OCI-LY1 (cell line): Measurements from ENCODE around the gene MARCHF11.

Experiments used
- H2AFZ ChIP-seq: fragments of 200-600 bp; sonication (generic), shearing (Covaris generic); 2 replicates; pipeline ENCODE4 v1.6.0; 2014; ENCODE audit warnings: antibody characterized with exemption, mild to moderate bottlenecking, low read length
- H3F3A ChIP-seq: fragments of 200-600 bp; sonication (generic), shearing (Covaris generic); 2 replicates; pipeline ENCODE4 v1.6.0; 2014; ENCODE audit warnings: mild to moderate bottlenecking, antibody characterized with exemption, low read length, moderate library complexity; ENCODE audit not compliant: insufficient read depth
- H3K27ac ChIP-seq: fragments of 200-600 bp; sonication (generic); 2 replicates; pipeline ENCODE4 v1.5.1; 2014; ENCODE audit warnings: low read length, mixed run types, mild to moderate bottlenecking, low read depth; ENCODE audit not compliant: poor library complexity, severe bottlenecking
- H3K27me3 ChIP-seq: fragments of 200-600 bp; sonication (generic); 2 replicates; pipeline ENCODE4 v1.6.0; 2014; ENCODE audit warnings: antibody characterized with exemption, mild to moderate bottlenecking, low read length, moderate library complexity; ENCODE audit not compliant: insufficient read depth
- H3K36me3 ChIP-seq: fragments of 200-600 bp; sonication (generic); 2 replicates; pipeline ENCODE4 v1.6.1; 2014; ENCODE audit warnings: mild to moderate bottlenecking, antibody characterized with exemption, low read length, moderate library complexity, mixed read lengths; ENCODE audit not compliant: insufficient read depth
- H3K4me1 ChIP-seq: fragments of 200-600 bp; sonication (generic); 2 replicates; pipeline ENCODE4 v1.5.1; 2014; ENCODE audit warnings: mild to moderate bottlenecking, low read length, moderate library complexity; ENCODE audit not compliant: insufficient read depth, severe bottlenecking
- H3K4me2 ChIP-seq: fragments of 200-600 bp; sonication (generic), shearing (Covaris generic); 2 replicates; pipeline ENCODE4 v1.6.1; 2014; ENCODE audit warnings: low read length
- H3K4me3 ChIP-seq: fragments of 200-600 bp; sonication (generic); 2 replicates; pipeline ENCODE4 v1.5.1; 2014; ENCODE audit warnings: low read length, low read depth, mild to moderate bottlenecking, mixed read lengths; ENCODE audit not compliant: poor library complexity, severe bottlenecking
- H3K79me2 ChIP-seq: fragments of 200-600 bp; shearing (Covaris generic); 2 replicates; pipeline ENCODE4 v1.6.1; 2016; ENCODE audit warnings: mixed run types, low read length, mixed read lengths; ENCODE audit not compliant: insufficient read depth
- H3K9ac ChIP-seq: fragments of 200-600 bp; sonication (generic), shearing (Covaris generic); 2 replicates; pipeline ENCODE4 v1.6.1; 2014; ENCODE audit warnings: mild to moderate bottlenecking, low read length, mixed read lengths
- H3K9me2 ChIP-seq: fragments of 200-600 bp; sonication (generic), shearing (Covaris generic); 2 replicates; pipeline ENCODE4 v1.6.1; 2014; ENCODE audit warnings: low read depth, mild to moderate bottlenecking, low read length, mixed read lengths
- H3K9me3 ChIP-seq: fragments of 200-600 bp; shearing (Covaris generic); 2 replicates; pipeline ENCODE4 v1.6.1; 2014; ENCODE audit warnings: low read length, mixed read lengths
- H4K20me1 ChIP-seq: fragments of 200-600 bp; sonication (generic), shearing (Covaris generic); 2 replicates; pipeline ENCODE4 v1.6.0; 2016; ENCODE audit warnings: mild to moderate bottlenecking, low read length; ENCODE audit not compliant: insufficient read depth
- CTCF ChIP-seq: fragments of 200-600 bp; sonication (generic), shearing (Covaris generic); IDR thresholded peaks from 2 replicates; pipeline ENCODE4 v1.5.1; 2017; ENCODE audit warnings: mild to moderate bottlenecking, antibody characterized with exemption, low read length, moderate library complexity, mixed read lengths
- EZH2 ChIP-seq: fragments of 200-600 bp; sonication (generic), shearing (Covaris generic); IDR thresholded peaks from 2 replicates; pipeline ENCODE4 v1.8.0; 2017; ENCODE audit warnings: borderline replicate concordance, mixed run types, mild to moderate bottlenecking, antibody characterized with exemption, low read length, moderate library complexity, mixed read lengths

The MARCHF11 gene

DNA sequence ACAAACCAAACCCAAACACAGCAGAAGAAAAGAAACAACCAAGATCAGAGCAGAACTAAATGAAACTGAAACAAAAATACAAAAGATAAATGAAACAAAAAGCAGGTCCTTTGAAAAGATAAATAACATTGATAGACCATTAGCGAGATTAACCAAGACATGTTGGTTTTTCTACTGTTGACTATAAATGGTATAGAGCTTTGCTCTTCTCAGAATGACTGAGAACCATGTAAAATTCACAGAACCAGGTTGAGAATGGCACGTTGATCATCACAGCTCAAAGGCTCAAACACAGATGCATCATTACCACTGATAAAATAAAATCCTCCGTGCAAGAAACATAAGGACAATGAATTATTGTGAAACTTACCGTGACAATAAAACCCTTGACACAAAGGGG, 105.2 kb downstream of the MARCHF11 start:
- Histone ChIP-seq H3K36me3 (no peaks in the 10 kb centered on the region), H3F3A (no peaks in the 10 kb centered on the region), H3K4me1 (no peaks in the 10 kb centered on the region), H3K9me3 (no peaks in the 10 kb centered on the region), H3K79me2 (no peaks in the 10 kb centered on the region), H3K9ac (no peak overlapping the region), H4K20me1 (no peaks in the 10 kb centered on the region), H3K4me3 (no peak overlapping the region), H3K4me2 (no peak overlapping the region), H2AFZ (no peak overlapping the region), H3K27ac (no peak overlapping the region), H3K9me2 (no peaks in the 10 kb centered on the region), H3K27me3 (no peaks in the 10 kb centered on the region)
- TF ChIP-seq CTCF (no peak), EZH2 (no peak)

DNA sequence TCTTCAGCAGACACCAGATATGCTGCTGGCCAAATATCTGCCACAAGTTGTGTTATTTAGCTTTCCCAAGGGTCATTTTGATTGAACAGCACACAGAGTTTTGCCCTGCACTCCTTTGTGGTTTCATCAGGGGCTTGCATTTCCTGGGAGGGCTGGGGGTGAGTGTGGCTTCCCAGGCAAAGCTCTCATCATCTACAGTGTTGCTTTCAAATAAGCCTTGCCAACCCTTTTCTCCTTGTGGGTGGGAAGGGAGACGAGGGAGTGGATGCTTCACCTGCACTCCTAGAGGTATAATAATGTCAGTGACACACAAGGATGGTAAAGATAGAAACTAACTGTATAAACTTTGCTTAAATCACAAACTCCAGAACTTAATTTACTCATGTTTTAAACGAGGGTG, 107.0 kb downstream of the MARCHF11 start:
- no peak overlapping the region for H3K4me2 ChIP-seq
- TF ChIP-seq EZH2 = no peak
- no peak for TF ChIP-seq CTCF
- H3K36me3 ChIP-seq = no peaks in the 10 kb centered on the region
- H4K20me1 ChIP-seq = no peaks in the 10 kb centered on the region
- H3K79me2 ChIP-seq = no peaks in the 10 kb centered on the region
- no peaks in the 10 kb centered on the region for H3K9me2 ChIP-seq
- no peak overlapping the region for H3K4me3 ChIP-seq
- H3K27me3 ChIP-seq = no peaks in the 10 kb centered on the region
- H3K27ac ChIP-seq = no peak overlapping the region
- H3F3A ChIP-seq = no peaks in the 10 kb centered on the region
- no peaks in the 10 kb centered on the region for H3K9me3 ChIP-seq
- H2AFZ ChIP-seq = no peak overlapping the region
- no peaks in the 10 kb centered on the region for H3K4me1 ChIP-seq
- no peak overlapping the region for H3K9ac ChIP-seq

DNA sequence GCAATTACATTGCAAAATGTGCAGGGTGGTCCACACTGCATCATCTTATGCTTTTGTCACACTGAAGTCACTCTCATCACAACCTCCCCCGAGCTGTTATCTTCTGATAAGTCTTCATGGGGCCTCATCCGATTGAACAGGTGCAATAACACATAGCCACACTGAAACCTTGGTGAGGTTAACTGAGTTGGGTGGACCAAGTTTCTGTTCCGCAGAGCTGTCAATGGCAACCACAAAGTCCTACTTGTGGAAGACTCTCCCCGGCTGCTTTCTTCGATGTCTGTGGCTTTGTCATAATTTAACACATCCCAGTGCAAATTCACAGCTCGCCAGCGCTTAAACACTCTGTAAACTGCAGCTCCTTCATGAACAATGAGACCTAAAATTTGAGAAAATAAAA, 112.2 kb downstream of the MARCHF11 start:
- H3K4me2 ChIP-seq = no peak overlapping the region
- H3K27ac ChIP-seq = no peak overlapping the region

More for the DNA sequence above, 112.2 kb downstream of the MARCHF11 start:
- Histone ChIP-seq H3K9me2 (no peaks in the 10 kb centered on the region), H3K9ac (no peak overlapping the region), H3K9me3 (no peaks in the 10 kb centered on the region), H3K4me3 (no peak overlapping the region), H3K27me3 (no peaks in the 10 kb centered on the region), H3K36me3 (no peaks in the 10 kb centered on the region), H3F3A (no peaks in the 10 kb centered on the region), H3K4me1 (no peaks in the 10 kb centered on the region), H2AFZ (no peak overlapping the region), H4K20me1 (no peaks in the 10 kb centered on the region), H3K79me2 (no peaks in the 10 kb centered on the region)
- TF ChIP-seq EZH2 = no peak
- no peak for TF ChIP-seq CTCF
